HS-27A (cell line): ENCODE data around the gene CTXND1.
"Not testable (repeated sequence)": the region's sequence is repeated elsewhere in the genome, so short reads cannot be mapped to it uniquely, and the experiment has no call there.

Experiments used
- DNase-seq: peaks from one replicate; pipeline ENCODE4 v3.0.0-alpha.2; 2012; ENCODE audit warnings: low read depth, missing footprints

Gene CTXND1

GRCh38 chr15:80160570-80161156 is 91.3 kb downstream of the CTXND1 start:
- DNase-seq = no peak

GRCh38 chr15:80159811-80160569 is 92.0 kb downstream of the CTXND1 start:
- DNase-seq = no peak

GRCh38 chr15:80159301-80159700 is 92.7 kb downstream of the CTXND1 start:
- no peak for DNase-seq

GRCh38 chr15:80157215-80157614 is 94.8 kb downstream of the CTXND1 start:
- DNase-seq = no peak

GRCh38 chr15:80156176-80156720 is 95.8 kb downstream of the CTXND1 start:
- no peak for DNase-seq

GRCh38 chr15:80155378-80156175 is 96.4 kb downstream of the CTXND1 start:
- DNase-seq = not testable (repeated sequence)

- DNase-seq = no peak
Observed at GRCh38 chr15:80155001-80155377, 97.0 kb downstream of the CTXND1 start.

- DNase-seq = no peak
Observed at GRCh38 chr15:80154336-80154735, 97.7 kb downstream of the CTXND1 start.

GRCh38 chr15:80153900-80154299 is 98.1 kb downstream of the CTXND1 start:
- no peak for DNase-seq

GRCh38 chr15:80152896-80153876 is 98.8 kb downstream of the CTXND1 start, which contains the start of gene FAH:
Gene FAH (plus strand): TSS chr15:80152999. CDS start chr15:80153055, 56 bp downstream.
- DNase-seq = no peak

- peak; percentile 84 for DNase-seq
Observed at GRCh38 chr15:80152180-80152895, 99.7 kb downstream of the CTXND1 start.

GRCh38 chr15:80151576-80151975 is 100.4 kb downstream of the CTXND1 start:
- DNase-seq = no peak

GRCh38 chr15:80151148-80151547 is 100.9 kb downstream of the CTXND1 start:
- no peak for DNase-seq
